SK-N-SH (cell line): ENCODE data around the gene RAVER1. TPM values are rescaled to one million over a fixed set of nuclear protein-coding genes. Genes with fewer than 3 reads are reported as not detected.

ENCODE experiments used
- CTCF ChIA-PET: fragments of 300-600, 350-600 bp; formaldehyde crosslinking; extraction: SDS; loops from one replicate; lab custom pipeline; 2021; lab: Yijun Ruan, JAX
- POLR2A ChIA-PET: fragments of 350-600 bp; sonication (Branson Sonifier 250); formaldehyde crosslinking; extraction: SDS; loops from one replicate; lab custom pipeline; 2020; ENCODE audit warnings: antibody characterized with exemption, inconsistent platforms; lab: Yijun Ruan, JAX
- DNase-seq: peaks from one replicate; pipeline ENCODE4 v3.0.0; 2012
- H2AFZ ChIP-seq: fragments of 200-600 bp; sonication (generic); 2 replicates; pipeline ENCODE4 v1.8.1; 2016; ENCODE audit warnings: antibody characterized with exemption, mild to moderate bottlenecking, low read depth
- H3F3A ChIP-seq: fragments of 200-600 bp; sonication (generic); replicated peaks from 2 replicates; pipeline ENCODE3; 2016; ENCODE audit warnings: antibody characterized with exemption, mild to moderate bottlenecking; ENCODE audit not compliant: insufficient read depth
- H3K27ac ChIP-seq, 2 experiments: fragments of 200-500 bp in 1 of 2; fragments of 200-600 bp in 1 of 2; sonication (Bioruptor generic) in 1 of 2; sonication (generic), shearing (Covaris generic) in 1 of 2; 2 replicates each; pipeline versions ENCODE4 v1.5.1 to v1.6.1; 2014 to 2016; ENCODE audit warnings: low read depth in 2 of 2, inconsistent platforms in 1 of 2, low read length in 1 of 2, mild to moderate bottlenecking in 1 of 2, mixed read lengths in 1 of 2
- H3K27me3 ChIP-seq: fragments of 200-600 bp; sonication (generic), shearing (Covaris generic); 2 replicates; pipeline ENCODE4 v1.6.1; 2016; ENCODE audit warnings: mixed run types; ENCODE audit not compliant: insufficient read depth
- H3K36me3 ChIP-seq, 2 experiments: fragments of 200-500 bp in 1 of 2; fragments of 200-600 bp in 1 of 2; sonication (Bioruptor generic) in 1 of 2; sonication (generic) in 1 of 2; replicated peaks in 1 of 2; 2 replicates each; pipeline versions ENCODE3 to v1.5.1; 2014 to 2016; ENCODE audit warnings: low read length in 1 of 2, mild to moderate bottlenecking in 1 of 2; ENCODE audit not compliant: insufficient read depth in 2 of 2, control insufficient read depth in 1 of 2
- H3K4me1 ChIP-seq, 2 experiments: fragments of 200-500 bp in 1 of 2; fragments of 200-600 bp in 1 of 2; sonication (Bioruptor generic) in 1 of 2; sonication (generic), shearing (Covaris generic) in 1 of 2; 2 replicates each; pipeline versions ENCODE4 v1.5.1 to v1.6.1; 2014 to 2016; ENCODE audit warnings: low read depth in 1 of 2, low read length in 1 of 2, mixed run types in 1 of 2; ENCODE audit not compliant: insufficient read depth in 2 of 2, control insufficient read depth in 1 of 2
- H3K4me2 ChIP-seq: fragments of 200-600 bp; sonication (generic), shearing (Covaris generic); 2 replicates; pipeline ENCODE4 v1.6.1; 2017; ENCODE audit warnings: mixed run types
- H3K4me3 ChIP-seq, 2 experiments: fragments of 200-500 bp in 1 of 2; fragments of 200-600 bp in 1 of 2; sonication (Bioruptor generic) in 1 of 2; sonication (generic), shearing (Covaris generic) in 1 of 2; 2 replicates each; pipeline versions ENCODE4 v1.5.1 to v1.8.1; 2014 to 2016; ENCODE audit warnings: low read depth in 2 of 2, inconsistent platforms in 1 of 2, low read length in 1 of 2, mild to moderate bottlenecking in 1 of 2, mixed read lengths in 1 of 2, moderate library complexity in 1 of 2
- H3K79me2 ChIP-seq: fragments of 200-600 bp; sonication (generic); 2 replicates; pipeline ENCODE4 v1.8.1; 2017; ENCODE audit warnings: mild to moderate bottlenecking; ENCODE audit not compliant: insufficient read depth
- H3K9ac ChIP-seq: fragments of 200-600 bp; sonication (generic); 2 replicates; pipeline ENCODE4 v1.6.1; 2017; ENCODE audit warnings: mixed run types
- H3K9me2 ChIP-seq: fragments of 200-600 bp; sonication (generic); 2 replicates; pipeline ENCODE4 v1.6.1; 2017; ENCODE audit warnings: mixed run types
- H3K9me3 ChIP-seq: fragments of 200-600 bp; sonication (generic); 2 replicates; pipeline ENCODE4 v1.6.1; 2017; ENCODE audit warnings: mixed run types, mild to moderate bottlenecking, moderate library complexity
- H4K20me1 ChIP-seq: fragments of 200-600 bp; sonication (generic); 2 replicates; pipeline ENCODE4 v1.6.1; 2017; ENCODE audit warnings: mild to moderate bottlenecking, mixed run types; ENCODE audit not compliant: insufficient read depth
- ELF1 ChIP-seq: IDR thresholded peaks from 2 replicates; pipeline ENCODE4 v1.4.0; 2012
- EZH2phosphoT487 ChIP-seq: fragments of 200-600 bp; sonication (generic); IDR thresholded peaks from 2 replicates; pipeline ENCODE4 v1.6.1; 2017; ENCODE audit warnings: low read depth, mixed run types, mild to moderate bottlenecking, antibody characterized with exemption, moderate library complexity, borderline replicate concordance
- FOSL2 ChIP-seq: IDR thresholded peaks from 2 replicates; pipeline ENCODE4 v1.4.0; 2012; ENCODE audit warnings: low read depth, mild to moderate bottlenecking, moderate library complexity, borderline replicate concordance
- FOXJ3 ChIP-seq: sonication (generic); formaldehyde crosslinking; IDR thresholded peaks from 2 replicates; pipeline ENCODE4 v1.5.1; 2020; ENCODE audit warnings: mild to moderate bottlenecking, missing genetic modification reagents
- FOXM1 ChIP-seq: IDR thresholded peaks from 2 replicates; pipeline ENCODE4 v1.4.0; 2012; ENCODE audit warnings: low read depth, mild to moderate bottlenecking
- MXI1 ChIP-seq: IDR thresholded peaks from 2 replicates; pipeline ENCODE4 v1.6.1; 2012; ENCODE audit warnings: mild to moderate bottlenecking, low read depth, low read length, improper control_type of control experiment
- REST ChIP-seq: IDR thresholded peaks from 2 replicates; pipeline ENCODE4 v1.6.1; 2012; ENCODE audit warnings: mild to moderate bottlenecking, low read depth, low read length, moderate library complexity
- TAF1 ChIP-seq: IDR thresholded peaks from 2 replicates; pipeline ENCODE4 v1.6.1; 2012; ENCODE audit warnings: low read depth, mild to moderate bottlenecking, low read length, moderate library complexity, borderline replicate concordance
- TCF12 ChIP-seq: IDR thresholded peaks from 2 replicates; pipeline ENCODE4 v1.4.0; 2012
- USF2 ChIP-seq: fragments of 150-350 bp; IDR thresholded peaks from 2 replicates; pipeline ENCODE4 v1.6.1; 2017; ENCODE audit warnings: antibody characterized with exemption, low read length, low read depth, borderline replicate concordance
- YY1 ChIP-seq: IDR thresholded peaks from 2 replicates; pipeline ENCODE4 v1.4.0; 2012; ENCODE audit warnings: low read depth, mild to moderate bottlenecking
- WGBS: methylation state at CpG from one replicate; pipeline ENCODE4 v1.1.6; 2017; ENCODE audit warnings: low lambda C conversion rate; 5-methylcytosine and 5-hydroxymethylcytosine counted together
- polyA plus RNA-seq, 3 experiments: library from polyadenylated mRNA; depleted of rRNA; stranded (reverse); fragments of >200 nt; gene quantifications; 2 replicates each; pipeline ENCODE4 v1.2.3, GENCODE V29; 2012

The RAVER1 gene
- polyA plus RNA-seq, 1 of the 3 experiments (the other 2 are of a cell fraction) = 8.2 TPM

GRCh38 chr19:10309423-10309822, 23.9 kb downstream of the RAVER1 start, which contains the start of gene ZGLP1 (continued):
- TF ChIP-seq REST (no peak), TCF12 (no peak), MXI1 (no peak), EZH2phosphoT487 (no peak)

- H3K9me3 ChIP-seq = no peaks in the 10 kb centered on the region
- no peaks in the 10 kb centered on the region for H3K79me2 ChIP-seq
- H3K4me1 ChIP-seq = no peaks in the 10 kb centered on the region
- no peaks in the 10 kb centered on the region for H3K36me3 ChIP-seq
- H3K4me3 ChIP-seq = no peak overlapping the region
- ChIA-PET CTCF (interaction anchor here (0.8 to 2.6 kb wide), 3 partner anchors 38 to 83 kb away, joined by 3 to 10 read pairs (median 4); no protein-coding TSS in a partner anchor), POLR2A (interaction anchor here (0.6 kb wide), 1 partner anchor 376 kb away, joined by 3 read pairs; no protein-coding TSS in a partner anchor)
- H3K9ac ChIP-seq = no peak overlapping the region
- no peak for TF ChIP-seq USF2
- TF ChIP-seq YY1 = no peak
- TF ChIP-seq ELF1 = no peak
- TF ChIP-seq FOXJ3 (CRISPR knock-in tag) = no peak
- TF ChIP-seq TAF1 = no peak
- WGBS = 93% methylated on average over 5 of the region's 5 CpGs
- H3K4me2 ChIP-seq = no peak overlapping the region
- no peak for DNase-seq
- no peak overlapping the region for H3K27ac ChIP-seq
- peaks cover 4% of the 10 kb centered on the region for H3F3A ChIP-seq
- H3K9me2 ChIP-seq = no peaks in the 10 kb centered on the region
- no peak overlapping the region for H2AFZ ChIP-seq
- H3K27me3 ChIP-seq = no peaks in the 10 kb centered on the region
- H4K20me1 ChIP-seq = no peaks in the 10 kb centered on the region
These were observed 27.0 kb downstream of the RAVER1 start for GRCh38 chr19:10306327-10306726.

- 85% methylated on average over 16 of the region's 17 CpGs for WGBS
- no peaks in the 10 kb centered on the region for H3K79me2 ChIP-seq
- CTCF ChIA-PET = interaction anchor here (0.8 to 2.6 kb wide), 4 partner anchors 34 to 84 kb away, joined by 3 to 10 read pairs (median 4); partner anchors contain the start of gene ICAM1
- no peak overlapping the region for H3K27ac ChIP-seq
- H3F3A ChIP-seq = peaks cover 4% of the 10 kb centered on the region
- TF ChIP-seq FOXM1 (no peak), FOSL2 (peak; percentile 14; the same call in 1 of the 2 replicates)
- TF ChIP-seq, all 33 proteins: peak for 1
- Histone ChIP-seq H3K36me3 (no peaks in the 10 kb centered on the region), H3K9me2 (no peaks in the 10 kb centered on the region), H4K20me1 (no peaks in the 10 kb centered on the region), H3K4me2 (0 out of 2 replicates have a peak overlapping the region, but pooled peaks have one; percentile 44), H3K4me3 (no peak overlapping the region), H3K9ac (no peak overlapping the region), H2AFZ (peak overlapping the region; percentile 63; the same call in 1 of the 2 replicates), H3K4me1 (no peaks in the 10 kb centered on the region), H3K9me3 (no peaks in the 10 kb centered on the region), H3K27me3 (no peaks in the 10 kb centered on the region)
- POLR2A ChIA-PET = no interaction called here
- DNase-seq = no peak
These were observed 28.1 kb downstream of the RAVER1 start for GRCh38 chr19:10305139-10305806.
